Lung microvascular endothelial cell (primary cell): ENCODE results near the gene YPEL2. TPM values are rescaled to one million over a fixed set of nuclear protein-coding genes. Genes with fewer than 3 reads are reported as not detected.
A peak's percentile ranks its signal among the peaks of the same experiment; 100 is the strongest.

Source experiments
- DNase-seq, 2 donors: peaks; one replicate each; pipeline versions ENCODE4 v3.0.0 to v3.0.0-alpha.2; 2010; ENCODE audit warnings: low read depth in 2 of 2
- total RNA-seq: library from RNA; depleted of rRNA; stranded (reverse); fragments of >200 nt; gene quantifications from 2 replicates; pipeline ENCODE4 v1.2.1, GENCODE V29; 2014

The YPEL2 gene
- total RNA-seq, 1 donor from 2014 or later = 60.9 TPM

GRCh38 chr17:59330053-59330942, 1.2 kb upstream of the YPEL2 start:
- DNase-seq = peak; percentile 73 to 93

- peak; percentile 33 to 35 for DNase-seq
These were observed 684 bp downstream of the YPEL2 start for GRCh38 chr17:59331929-59332748.

GRCh38 chr17:59332749-59333377, 1.4 kb downstream of the YPEL2 start:
- peak in 1 of 2 donors; percentile 20 for DNase-seq

GRCh38 chr17:59333836-59334235, 2.4 kb downstream of the YPEL2 start:
- no peak for DNase-seq

- no peak for DNase-seq
These were observed 4.2 kb downstream of the YPEL2 start for GRCh38 chr17:59335685-59336084.

- no peak for DNase-seq
These were observed 6.4 kb downstream of the YPEL2 start for GRCh38 chr17:59337741-59338299.

GRCh38 chr17:59338498-59338897, 7.0 kb downstream of the YPEL2 start:
- DNase-seq = no peak

GRCh38 chr17:59341922-59342321, 10.5 kb downstream of the YPEL2 start:
- DNase-seq = no peak

- no peak for DNase-seq
These were observed 11.3 kb downstream of the YPEL2 start for GRCh38 chr17:59342681-59343131.

- no peak for DNase-seq
These were observed 14.0 kb downstream of the YPEL2 start for GRCh38 chr17:59345476-59345875.

GRCh38 chr17:59346341-59346740, 14.9 kb downstream of the YPEL2 start:
- DNase-seq = no peak

GRCh38 chr17:59346876-59347407, 15.5 kb downstream of the YPEL2 start:
- DNase-seq = no peak

GRCh38 chr17:59347975-59348391, 16.5 kb downstream of the YPEL2 start:
- DNase-seq = no peak

GRCh38 chr17:59349178-59349577, 17.7 kb downstream of the YPEL2 start:
- no peak for DNase-seq

GRCh38 chr17:59353106-59353854, 21.8 kb downstream of the YPEL2 start:
- no peak for DNase-seq

- DNase-seq = no peak
These were observed 22.7 kb downstream of the YPEL2 start for GRCh38 chr17:59353936-59354755.

GRCh38 chr17:59355030-59355701, 23.7 kb downstream of the YPEL2 start:
- no peak for DNase-seq

GRCh38 chr17:59355702-59356325, 24.4 kb downstream of the YPEL2 start:
- DNase-seq = no peak
